ENCODE results near the gene WIF1.

The WIF1 gene, protein sequence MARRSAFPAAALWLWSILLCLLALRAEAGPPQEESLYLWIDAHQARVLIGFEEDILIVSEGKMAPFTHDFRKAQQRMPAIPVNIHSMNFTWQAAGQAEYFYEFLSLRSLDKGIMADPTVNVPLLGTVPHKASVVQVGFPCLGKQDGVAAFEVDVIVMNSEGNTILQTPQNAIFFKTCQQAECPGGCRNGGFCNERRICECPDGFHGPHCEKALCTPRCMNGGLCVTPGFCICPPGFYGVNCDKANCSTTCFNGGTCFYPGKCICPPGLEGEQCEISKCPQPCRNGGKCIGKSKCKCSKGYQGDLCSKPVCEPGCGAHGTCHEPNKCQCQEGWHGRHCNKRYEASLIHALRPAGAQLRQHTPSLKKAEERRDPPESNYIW

DNA sequence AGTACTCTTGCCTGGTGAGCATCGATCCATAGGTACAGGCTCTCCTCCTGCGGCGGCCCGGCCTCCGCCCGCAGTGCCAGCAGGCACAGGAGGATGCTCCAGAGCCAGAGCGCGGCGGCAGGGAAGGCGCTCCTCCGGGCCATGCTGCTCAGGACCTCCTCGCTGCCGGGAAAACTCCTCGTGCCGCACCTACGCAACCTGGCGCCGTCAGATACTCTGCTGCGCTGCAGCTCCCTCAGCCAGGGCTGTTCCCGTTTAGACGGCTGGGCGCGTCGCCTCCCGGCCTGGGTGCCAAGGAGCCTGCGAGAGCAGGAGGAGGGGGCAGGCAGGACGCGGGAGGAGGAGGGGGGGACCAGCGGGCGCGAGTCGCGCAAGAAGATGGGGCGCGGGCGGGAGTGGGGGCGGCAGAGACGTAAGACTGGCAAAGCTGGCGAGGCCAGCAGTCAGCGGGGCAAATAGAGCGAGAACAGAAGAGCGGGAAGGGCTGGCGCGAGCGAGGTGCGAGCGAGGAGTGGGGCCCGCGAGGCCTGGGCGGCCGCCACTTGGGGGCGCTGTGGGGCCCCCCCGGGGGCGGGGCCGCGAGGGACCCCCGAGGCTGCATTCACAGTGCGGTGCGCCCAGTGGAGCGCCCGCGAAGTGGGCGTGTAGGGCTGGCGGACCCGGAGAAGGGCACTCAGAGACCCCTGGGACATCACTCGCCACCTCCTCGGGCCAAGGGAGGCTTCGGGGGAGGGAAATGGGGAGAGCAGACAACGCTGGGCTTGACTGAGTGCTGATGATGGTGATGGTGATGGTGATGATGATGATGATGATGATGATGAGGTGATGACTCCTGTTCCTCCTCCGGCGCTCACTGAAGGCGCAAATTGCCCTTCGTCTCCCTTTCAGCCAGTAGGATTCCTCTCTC is at the start of gene WIF1:
WIF1 (minus strand) TSS at position 257 of the 907 bp plus-strand sequence; CDS start at position 143, 114 bp downstream.
- no peak for DNase-seq (ENCODE audit: low read depth)

DNA sequence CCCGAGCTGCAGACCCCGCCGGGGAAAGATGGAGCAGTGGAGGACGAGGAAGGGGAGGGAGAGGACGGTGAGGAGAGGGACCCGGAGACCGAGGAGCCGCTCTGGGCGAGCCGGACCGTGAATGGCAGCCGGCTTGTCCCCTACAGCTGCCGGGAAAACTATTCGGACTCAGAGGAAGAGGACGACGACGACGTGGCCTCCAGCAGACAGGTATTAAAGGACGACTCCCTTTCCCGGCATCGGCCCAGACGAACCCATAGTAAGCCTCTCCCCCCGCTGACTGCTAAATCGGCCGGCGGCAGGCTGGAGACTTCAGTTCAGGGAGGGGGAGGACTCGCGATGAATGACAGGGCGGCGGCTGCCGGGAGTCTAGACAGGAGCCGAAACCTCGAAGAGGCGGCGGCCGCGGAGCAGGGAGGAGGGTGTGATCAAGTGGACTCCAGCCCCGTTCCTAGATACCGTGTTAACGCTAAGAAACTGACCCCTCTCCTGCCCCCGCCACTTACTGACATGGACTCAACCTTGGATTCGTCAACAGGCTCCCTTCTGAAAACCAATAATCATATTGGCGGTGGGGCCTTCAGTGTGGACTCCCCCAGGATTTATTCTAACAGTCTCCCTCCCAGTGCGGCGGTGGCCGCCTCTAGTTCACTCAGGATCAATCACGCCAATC is 49.2 kb upstream of the WIF1 start:
- DNase-seq (ENCODE audit: low read depth): peak; percentile 30

DNA sequence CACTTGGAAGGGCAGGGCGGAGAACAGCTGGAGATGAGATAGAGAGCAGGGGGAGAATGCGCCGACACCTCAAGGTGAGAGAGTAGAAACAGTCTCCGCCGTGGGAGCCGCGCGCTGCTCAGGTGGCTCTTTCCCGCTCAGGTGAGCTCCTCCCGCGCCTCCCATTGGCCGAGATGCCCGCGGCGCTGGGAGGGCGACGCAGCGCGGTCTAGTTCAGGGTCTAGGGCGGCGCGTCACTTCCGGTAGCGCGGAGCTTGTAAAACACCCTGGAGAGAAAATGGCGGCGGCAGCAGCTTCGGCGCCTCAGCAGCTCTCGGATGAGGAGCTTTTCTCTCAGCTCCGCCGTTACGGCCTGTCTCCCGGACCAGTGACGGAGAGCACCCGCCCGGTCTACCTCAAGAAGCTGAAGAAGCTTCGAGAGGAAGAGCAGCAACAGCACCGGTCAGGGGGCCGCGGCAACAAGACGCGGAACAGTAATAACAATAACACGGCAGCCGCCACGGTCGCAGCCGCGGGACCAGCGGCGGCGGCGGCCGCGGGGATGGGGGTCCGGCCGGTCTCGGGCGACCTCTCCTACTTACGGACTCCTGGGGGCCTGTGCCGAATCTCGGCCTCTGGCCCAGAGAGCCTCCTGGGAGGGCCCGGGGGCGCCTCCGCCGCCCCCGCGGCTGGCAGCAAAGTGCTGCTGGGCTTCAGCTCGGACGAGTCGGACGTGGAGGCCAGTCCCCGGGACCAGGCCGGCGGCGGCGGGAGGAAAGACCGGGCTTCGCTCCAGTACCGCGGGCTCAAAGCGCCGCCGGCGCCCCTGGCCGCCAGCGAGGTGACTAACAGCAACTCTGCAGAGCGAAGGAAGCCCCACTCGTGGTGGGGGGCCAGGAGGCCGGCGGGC is 48.5 kb upstream of the WIF1 start, which contains the start of gene LEMD3:
LEMD3 (plus strand) TSS at position 264 of the 889 bp plus-strand sequence; CDS start at position 278, 14 bp downstream.
- DNase-seq (ENCODE audit: low read depth): peak; percentile 84

DNA sequence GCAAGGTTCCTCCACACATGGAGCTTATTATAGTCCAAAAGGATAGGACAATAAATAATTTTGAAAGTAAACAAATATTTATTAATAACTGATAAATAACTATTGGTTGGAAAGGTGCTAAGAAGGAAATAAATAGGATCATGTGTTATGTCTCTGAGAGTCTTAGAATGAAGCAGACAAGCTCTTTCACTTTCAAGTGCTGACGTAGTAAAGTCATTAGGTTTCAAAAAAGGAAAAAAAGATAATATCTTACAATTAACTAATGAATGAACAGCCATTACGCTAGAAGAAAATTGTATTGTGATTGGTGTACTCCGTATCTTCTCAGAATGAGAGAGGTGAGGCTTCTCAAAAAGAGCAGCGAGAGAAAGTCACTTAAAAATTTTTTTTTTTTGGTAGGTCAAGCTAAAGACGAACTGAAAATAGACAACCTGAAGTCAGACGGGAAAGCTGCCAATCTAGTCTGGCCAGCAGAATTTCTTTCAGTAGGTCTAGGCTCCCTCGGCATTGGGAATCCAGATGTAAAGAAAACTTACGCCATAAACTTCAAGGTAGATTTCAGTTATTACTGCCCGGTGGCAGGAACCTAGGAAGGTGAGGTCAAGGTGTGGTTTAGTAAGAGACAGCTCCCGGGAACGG is 47.7 kb upstream of the WIF1 start:
- DNase-seq (ENCODE audit: low read depth): no peak

DNA sequence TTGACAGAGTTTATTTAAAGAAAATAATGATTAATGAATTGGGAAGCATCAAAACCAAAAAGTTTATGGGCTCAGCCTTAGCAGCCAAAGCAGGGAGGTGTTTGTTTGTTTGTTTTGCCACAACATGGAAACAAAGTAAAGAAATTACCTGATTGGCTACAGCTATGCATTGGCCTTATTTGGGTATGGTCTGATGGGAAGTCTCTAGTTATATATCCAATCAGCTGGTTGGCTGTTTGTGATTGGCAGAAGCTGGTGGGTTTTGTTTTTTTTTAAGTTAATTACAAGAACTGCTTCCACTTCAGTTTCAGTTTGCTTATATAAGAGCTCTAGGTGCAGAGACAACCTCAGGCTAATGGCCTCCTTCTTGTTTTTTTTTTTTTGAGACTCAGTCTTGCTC is 43.7 kb upstream of the WIF1 start:
- no peak for DNase-seq (ENCODE audit: low read depth)

DNA sequence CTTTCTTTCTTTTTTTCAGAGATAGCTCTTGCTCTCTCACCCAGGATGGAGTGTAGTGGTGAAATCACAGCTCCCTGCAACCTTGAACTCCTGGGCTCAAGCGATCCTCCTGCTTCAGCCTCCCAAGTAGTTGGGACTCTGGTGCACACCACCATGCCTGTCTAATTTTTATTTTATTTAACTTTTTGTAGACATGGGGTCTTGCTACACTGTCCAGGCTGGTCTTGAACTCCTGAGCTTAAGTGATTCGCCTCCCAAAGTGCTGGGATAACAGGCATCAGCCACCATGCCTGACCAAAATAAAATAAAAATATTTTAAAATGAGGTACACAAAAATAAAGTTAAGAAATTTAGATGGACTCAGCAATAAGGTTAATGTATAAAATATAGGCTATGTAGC is 43.1 kb upstream of the WIF1 start:
- DNase-seq (ENCODE audit: low read depth): no peak

DNA sequence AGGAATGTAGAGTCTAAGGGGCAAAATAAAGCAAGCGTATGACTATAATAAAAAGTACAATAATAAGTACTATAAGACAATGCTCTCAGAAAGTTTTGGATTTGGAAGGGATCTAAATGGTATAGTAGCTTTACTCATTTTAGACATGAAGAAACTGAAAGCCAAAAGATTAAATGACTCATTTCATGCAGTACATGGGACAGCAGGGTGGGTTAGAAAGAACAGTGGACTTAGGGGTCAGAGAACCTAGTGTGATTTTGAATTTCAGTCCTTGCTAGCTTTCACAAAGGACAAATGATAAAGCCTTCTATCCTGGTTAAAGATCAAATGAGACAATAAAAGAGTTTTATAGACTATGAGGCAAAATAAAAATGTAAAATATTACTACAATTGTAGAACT is 41.5 kb upstream of the WIF1 start:
- no peak for DNase-seq (ENCODE audit: low read depth)

DNA sequence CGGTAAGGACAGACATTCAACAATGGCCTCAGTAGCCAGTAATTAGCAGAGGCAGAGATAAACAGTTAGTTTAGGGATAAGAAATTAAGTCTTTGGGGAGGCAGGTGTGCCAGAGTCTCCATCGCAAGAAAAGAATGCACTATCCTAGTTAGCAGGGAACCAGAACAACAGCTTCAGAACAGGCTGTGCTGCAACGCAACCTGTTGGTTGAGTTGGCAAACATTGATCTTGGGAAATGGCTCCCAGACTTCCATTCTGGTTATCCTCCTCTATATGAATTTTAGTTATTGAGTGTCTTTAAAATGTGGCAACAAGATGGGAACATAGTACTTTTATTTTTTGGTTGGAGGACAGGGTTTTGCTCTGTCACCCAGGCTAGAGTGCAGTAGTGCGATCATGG is 36.0 kb upstream of the WIF1 start:
- DNase-seq (ENCODE audit: low read depth): no peak

DNA sequence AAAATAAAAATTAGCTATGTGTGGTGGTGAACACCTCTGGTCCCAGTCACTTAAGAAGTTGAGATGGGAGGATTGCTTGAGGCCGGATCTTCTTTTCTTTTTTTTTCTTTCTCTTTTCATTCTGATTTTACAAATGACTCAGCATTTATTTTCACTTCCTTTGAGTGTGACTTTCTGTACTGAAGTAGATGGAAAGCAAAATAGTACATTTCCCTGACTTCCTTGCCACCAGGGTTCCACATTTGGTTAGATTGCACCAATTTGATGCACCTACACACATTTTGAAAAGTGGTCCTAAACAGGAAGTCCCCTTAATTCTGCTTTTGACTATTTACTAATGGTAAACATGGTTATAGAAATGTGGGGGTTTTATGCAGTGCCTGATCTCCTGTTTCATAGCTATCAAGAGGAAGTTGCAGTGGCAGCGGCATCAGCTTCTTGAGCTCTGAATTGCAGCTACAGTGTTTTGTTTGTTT is 35.3 kb upstream of the WIF1 start:
- no peak for DNase-seq (ENCODE audit: low read depth)

DNA sequence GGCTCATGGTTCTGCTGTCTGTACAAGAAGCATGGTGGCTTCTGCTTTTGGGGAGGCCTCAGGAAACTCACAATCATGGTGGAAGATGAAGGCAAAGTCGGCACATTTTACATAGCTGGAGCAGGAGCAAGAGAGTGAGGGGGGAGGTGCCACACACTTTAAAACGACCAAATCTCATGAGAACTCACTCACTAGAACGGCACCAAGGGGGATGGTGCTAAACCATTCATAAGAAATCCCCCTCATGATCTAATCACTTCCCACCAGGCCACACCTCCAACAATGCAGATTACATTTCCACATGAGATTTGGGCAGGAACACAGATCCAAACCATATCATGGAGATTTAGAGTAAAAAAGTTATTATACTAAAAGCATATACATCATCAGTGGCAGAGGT is 34.7 kb upstream of the WIF1 start:
- DNase-seq (ENCODE audit: low read depth): no peak

DNA sequence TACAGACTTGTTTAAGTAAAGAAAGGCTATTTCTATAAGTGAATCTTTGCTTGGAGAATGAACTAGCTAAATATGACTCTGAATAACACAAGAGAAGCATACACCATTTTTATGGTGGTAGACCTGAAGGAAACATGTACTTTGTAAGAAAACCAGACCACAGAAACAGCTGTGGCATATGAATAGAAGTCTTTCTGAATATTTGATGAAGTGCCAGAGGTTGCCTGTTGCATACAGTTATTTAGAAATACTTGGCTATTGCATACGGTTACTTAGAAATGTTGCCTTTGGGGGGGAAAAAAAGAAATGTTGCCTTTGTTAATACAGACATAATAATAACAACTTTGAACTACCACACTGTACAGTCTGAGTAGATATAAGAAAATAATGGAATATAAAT is 31.5 kb upstream of the WIF1 start:
- DNase-seq (ENCODE audit: low read depth): no peak

DNA sequence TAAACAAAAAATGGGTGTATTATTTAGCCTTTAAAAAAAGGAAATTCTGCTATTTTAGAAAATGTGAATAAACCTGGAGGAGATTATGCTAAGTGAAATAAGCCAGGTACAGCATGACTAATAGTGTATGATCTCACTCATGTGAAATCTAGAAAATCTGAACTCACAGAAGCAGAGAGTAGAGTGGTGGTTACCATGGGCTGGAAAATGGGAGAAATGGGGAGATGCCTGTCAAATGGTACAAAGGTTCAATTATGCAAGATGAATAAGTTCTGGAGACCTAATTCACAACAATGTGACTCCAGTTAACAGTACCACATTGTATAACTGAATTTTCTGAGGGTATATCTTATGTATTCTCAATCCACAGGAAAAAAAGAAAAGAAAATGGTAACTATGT is 30.9 kb upstream of the WIF1 start:
- no peak for DNase-seq (ENCODE audit: low read depth)

DNA sequence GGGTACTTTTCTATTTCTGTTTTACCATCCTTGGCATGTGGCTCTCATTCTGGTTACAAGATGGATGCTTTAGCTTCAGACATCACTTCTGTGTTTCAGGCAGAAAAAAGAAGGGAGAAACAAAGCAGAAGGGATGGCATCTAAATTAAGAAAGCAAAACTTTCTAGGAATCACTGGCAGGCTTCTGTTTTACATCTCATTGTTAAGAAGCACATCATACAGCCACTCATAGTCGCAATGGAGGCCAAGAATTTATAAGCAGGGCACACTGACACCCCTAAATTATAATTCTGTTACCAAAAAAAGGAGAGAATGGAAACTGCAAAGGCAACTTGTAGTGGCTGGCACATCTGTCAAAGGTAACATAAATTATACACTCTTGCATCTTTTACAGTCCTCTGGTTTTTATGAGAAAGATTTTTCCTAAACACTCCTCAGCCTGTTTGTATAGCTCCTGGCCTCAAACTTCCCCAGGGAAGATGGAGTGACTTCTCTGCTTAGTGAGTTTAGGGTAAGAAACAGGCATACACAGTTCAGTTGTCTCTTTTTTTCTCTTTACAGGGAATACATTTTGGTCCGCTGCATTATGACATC is 26.3 kb upstream of the WIF1 start:
- DNase-seq (ENCODE audit: low read depth): no peak

DNA sequence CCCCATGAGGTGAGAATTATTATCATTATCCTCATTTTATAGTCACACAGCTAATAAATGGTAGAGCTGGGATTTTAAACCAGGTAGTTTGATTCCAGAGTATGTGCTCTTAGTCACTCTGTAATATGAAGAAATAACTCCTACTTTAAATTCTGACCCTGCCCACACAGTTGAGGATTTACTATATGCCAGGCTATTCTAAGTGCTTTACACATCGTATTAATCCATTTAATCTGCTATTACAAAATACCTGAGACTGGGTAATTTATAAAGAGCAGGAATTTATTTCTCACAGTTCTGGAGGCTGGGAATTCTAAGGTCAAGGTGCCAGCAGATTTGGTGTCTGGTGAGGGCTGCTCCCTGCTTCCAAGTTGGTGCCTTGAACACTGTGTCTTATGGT is 19.6 kb upstream of the WIF1 start:
- DNase-seq (ENCODE audit: low read depth): no peak

DNA sequence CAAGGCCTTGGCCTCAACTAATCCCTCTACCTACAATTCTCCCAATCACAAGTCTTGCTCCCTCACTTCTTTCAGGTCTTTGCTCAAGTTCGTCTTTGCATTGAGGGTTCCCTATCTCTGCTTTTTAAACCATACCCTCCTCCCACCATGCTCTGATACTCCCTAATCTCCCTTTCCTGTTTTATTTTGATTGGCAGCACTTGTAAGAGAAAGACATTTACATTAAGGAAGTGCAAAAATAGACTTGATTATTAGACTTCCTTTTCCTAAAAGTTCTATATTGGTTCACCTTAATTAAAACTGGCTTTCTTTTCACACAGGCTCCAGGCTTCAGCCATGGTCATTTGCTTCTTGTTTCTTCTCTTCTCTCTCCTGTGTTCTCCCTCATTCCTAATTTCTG is 18.3 kb upstream of the WIF1 start:
- no peak for DNase-seq (ENCODE audit: low read depth)

DNA sequence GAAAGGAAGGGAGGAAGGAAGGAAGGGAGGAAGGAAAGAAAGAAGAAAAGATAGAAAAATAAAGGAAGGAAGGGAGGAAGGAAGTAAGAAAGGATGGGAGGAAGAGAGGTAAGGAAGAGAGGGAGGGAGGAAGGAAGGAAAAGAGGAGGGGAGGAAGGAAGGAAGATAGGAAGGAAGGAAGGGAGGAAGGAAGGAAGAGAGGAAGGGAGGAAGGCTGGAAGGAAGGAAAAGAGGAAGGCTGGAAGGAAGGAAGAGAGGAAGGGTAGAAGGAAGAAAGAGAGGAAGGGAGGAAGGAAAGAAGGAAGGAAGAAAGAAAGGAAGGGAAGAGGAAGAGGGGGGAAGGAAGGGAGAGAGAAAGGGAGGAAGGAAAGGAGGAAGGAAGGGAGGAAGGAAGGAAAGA is 12.8 kb upstream of the WIF1 start:
- DNase-seq (ENCODE audit: low read depth): no peak

DNA sequence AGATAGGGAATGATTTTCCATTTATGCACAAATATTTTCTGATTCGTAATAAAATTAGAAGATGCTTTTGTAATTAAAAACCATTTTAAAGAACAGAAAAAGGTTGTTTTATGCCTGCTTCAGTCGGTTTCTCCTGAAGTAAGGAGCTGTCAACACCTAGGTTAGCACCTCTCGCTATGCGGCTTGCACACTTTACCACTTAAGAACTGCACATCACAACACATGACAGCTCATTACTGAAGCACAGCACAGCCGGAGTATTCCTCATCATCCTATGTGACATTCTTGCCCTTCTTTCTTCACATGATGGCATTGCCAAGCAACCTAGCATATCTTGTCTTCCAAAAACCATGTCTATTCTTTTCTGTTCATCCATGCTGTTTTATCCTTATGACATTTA is 5.4 kb upstream of the WIF1 start:
- DNase-seq (ENCODE audit: low read depth): no peak

DNA sequence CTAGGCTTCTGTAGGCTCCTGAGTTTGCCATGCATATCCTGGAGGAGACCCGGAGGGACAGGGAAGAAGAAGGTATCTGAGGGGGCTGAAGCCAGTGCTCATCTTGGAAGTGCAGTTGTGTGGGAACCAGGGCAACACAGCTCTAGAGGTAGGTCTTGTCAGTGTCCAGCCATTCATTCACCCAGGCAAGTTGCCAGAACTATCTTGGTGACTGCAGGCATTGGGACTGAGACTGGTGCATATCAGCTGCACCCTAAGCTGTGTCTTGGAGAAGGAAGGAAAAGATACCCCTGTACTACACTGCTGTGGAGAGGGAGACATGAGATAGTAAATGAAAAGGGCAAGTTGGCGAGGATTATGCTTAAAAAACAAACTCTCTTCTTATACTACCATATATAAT is 4.9 kb upstream of the WIF1 start:
- no peak for DNase-seq (ENCODE audit: low read depth)

DNA sequence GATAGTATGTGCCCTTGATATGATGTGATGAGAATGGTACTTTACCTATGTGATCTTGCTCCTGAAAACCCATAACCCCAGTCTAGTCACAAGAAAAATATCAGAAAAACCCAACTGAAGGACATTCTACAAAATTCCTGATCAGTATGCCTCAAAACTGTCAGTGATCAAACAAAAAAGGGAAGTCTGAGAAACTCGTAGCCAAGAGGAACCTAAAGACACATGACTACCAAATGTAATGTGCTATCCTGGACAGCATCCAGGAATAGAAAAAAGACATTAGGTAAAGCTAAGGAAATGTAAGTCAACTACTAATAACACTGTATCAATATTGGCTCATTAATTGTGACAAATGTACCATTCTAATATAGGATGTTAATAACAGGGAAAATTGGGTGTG is 4.1 kb upstream of the WIF1 start:
- no peak for DNase-seq (ENCODE audit: low read depth)

DNA sequence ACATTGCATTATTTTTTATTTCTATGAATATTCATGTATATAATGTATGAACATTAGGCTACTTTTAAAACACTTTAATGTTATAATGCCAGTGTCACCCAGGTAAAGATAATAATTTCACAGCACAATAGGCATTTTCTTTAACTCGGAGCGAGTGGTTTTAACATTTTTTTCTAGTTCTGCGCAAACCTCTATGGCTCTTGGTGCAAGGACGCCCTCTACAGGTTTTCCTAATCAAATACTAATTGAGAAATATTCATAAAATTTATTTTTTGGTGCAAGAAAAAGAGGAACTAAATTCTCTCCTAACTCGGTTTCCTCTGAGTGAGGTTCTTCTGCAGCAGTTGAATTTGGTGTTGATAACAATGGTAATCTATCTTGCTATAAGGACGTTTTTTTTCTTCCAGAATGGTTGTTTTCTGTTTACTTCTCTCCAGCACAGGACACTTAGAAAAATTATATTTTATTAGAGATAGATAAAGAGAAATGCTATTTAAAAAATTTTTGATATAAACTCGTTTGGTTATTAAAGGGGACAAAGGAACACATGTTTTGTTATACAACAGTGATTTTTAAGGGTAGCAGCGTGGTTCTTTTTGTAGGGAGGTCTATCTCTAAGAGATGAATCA is 2.4 kb upstream of the WIF1 start:
- no peak for DNase-seq (ENCODE audit: low read depth)
